Measurements from ENCODE around the gene FNDC3A.

The FNDC3A gene

DNA sequence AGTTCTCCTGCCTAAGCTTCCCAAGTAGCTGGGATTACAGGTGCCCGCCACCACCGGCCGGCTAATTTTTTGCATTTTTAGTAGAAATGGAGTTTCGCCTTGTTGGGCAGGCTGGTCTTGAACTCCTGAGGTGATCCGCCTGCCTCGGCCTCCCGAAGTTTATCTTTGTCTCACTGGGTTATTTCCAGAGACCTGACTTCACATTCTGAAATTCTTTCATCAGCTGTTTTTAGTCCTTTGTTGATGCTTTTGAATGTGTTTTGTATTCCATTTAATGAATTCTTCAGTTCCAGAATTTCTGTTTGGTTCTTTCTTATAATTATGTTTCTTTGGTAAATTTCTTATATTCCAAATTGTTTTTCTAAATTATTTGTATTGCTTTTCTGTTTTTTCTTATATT lies 189.0 kb downstream of the FNDC3A start:
- Histone ChIP-seq H3K4me3 (ENCODE audit: low read depth, low read length) (no peak overlapping the region), H3K27ac (no peak overlapping the region), H3K36me3 (no peaks in the 10 kb centered on the region), H3K27me3 (ENCODE audit: insufficient read depth, low read depth, severe bottlenecking) (no peaks in the 10 kb centered on the region), H3K9me3 (ENCODE audit: severe bottlenecking) (no peaks in the 10 kb centered on the region)
- TF ChIP-seq, protein P1, sequence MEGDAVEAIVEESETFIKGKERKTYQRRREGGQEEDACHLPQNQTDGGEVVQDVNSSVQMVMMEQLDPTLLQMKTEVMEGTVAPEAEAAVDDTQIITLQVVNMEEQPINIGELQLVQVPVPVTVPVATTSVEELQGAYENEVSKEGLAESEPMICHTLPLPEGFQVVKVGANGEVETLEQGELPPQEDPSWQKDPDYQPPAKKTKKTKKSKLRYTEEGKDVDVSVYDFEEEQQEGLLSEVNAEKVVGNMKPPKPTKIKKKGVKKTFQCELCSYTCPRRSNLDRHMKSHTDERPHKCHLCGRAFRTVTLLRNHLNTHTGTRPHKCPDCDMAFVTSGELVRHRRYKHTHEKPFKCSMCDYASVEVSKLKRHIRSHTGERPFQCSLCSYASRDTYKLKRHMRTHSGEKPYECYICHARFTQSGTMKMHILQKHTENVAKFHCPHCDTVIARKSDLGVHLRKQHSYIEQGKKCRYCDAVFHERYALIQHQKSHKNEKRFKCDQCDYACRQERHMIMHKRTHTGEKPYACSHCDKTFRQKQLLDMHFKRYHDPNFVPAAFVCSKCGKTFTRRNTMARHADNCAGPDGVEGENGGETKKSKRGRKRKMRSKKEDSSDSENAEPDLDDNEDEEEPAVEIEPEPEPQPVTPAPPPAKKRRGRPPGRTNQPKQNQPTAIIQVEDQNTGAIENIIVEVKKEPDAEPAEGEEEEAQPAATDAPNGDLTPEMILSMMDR (IDR thresholded peaks at IDR 0.05; ENCODE audit: low read depth, low read length), result no peak
- no peak for DNase-seq

DNA sequence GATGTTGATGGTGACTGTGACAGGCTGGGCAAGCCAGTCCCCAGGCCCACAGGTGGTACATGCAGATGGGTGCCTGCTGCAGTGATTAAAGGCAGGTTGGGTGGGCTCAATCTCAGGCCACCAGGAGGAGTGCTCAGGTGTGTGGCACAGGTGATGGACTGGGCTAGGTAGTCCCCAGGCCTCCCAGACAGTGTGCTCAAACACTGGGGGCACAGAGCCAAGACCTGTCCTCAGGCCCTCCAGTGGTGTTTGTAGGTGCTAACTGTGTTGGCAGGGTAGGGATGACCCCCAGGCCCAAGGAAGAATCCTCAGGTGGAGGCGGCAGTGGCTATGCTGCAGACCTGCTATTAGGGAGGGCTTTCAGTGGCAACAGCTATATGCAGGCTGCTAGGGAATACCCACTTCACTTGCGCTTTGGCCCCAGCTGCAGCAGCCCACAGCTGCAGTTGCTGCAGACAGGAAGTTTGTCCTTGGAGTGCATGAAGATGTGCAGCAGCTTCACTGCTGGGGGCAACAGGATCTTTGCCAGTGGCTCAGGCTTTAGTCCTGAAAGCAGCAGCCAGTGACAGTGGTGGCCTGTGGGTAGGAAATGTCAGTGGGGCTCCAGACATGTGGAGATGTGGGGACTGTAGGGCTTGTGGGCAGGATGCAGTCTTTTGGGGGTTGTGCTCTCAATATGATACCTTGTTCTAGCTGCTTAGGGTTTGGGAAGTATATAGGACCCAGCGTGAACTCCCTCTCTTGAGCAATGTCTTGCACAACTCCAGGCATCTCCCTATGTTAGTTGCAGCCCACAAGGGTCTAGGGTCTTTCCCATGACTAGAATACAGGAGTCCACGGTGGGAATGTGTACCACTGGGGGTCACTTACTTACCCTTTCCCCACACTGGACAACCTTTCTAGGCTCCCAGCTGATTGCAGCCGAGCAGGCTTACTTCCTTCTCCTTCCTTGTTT lies 190.4 kb downstream of the FNDC3A start:
- DNase-seq, result no peak
- TF ChIP-seq, protein P1 (IDR thresholded peaks at IDR 0.05; ENCODE audit: low read depth, low read length), result no peak
- no peaks in the 10 kb centered on the region for H3K36me3 ChIP-seq

DNA sequence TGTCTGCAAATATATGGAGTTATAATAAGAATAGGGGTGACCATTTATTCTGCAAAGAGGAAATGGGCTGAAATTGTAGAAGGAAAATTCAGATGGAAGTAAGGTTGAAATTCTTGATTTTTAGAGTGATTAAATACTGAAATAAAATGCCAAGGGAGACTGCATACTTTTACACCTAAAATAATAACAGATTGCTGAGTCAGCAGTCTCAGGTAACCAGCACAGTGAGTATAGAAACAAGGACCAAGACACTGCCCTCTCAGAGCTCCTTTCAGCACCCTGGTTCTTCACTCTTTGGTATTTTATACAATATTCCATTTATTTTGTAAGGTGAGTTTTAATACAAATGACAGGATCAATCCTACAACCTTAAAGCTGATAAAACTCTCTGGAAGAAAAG lies 195.6 kb downstream of the FNDC3A start:
- no peaks in the 10 kb centered on the region for H3K36me3 ChIP-seq
- no peaks in the 10 kb centered on the region for H3K9me3 ChIP-seq (ENCODE audit: severe bottlenecking)
- no peak overlapping the region for H3K4me3 ChIP-seq (ENCODE audit: low read depth, low read length)
- H3K27me3 ChIP-seq (ENCODE audit: insufficient read depth, low read depth, severe bottlenecking), result no peaks in the 10 kb centered on the region
- DNase-seq, result no peak
- no peak overlapping the region for H3K27ac ChIP-seq
- TF ChIP-seq, protein P1 (IDR thresholded peaks at IDR 0.05; ENCODE audit: low read depth, low read length), result no peak

More for the DNA sequence above, 190.4 kb downstream of the FNDC3A start:
- no peaks in the 10 kb centered on the region for H3K9me3 ChIP-seq (ENCODE audit: severe bottlenecking)
- H3K27me3 ChIP-seq (ENCODE audit: insufficient read depth, low read depth, severe bottlenecking), result no peaks in the 10 kb centered on the region
- no peak overlapping the region for H3K4me3 ChIP-seq (ENCODE audit: low read depth, low read length)
- H3K27ac ChIP-seq, result no peak overlapping the region

DNA sequence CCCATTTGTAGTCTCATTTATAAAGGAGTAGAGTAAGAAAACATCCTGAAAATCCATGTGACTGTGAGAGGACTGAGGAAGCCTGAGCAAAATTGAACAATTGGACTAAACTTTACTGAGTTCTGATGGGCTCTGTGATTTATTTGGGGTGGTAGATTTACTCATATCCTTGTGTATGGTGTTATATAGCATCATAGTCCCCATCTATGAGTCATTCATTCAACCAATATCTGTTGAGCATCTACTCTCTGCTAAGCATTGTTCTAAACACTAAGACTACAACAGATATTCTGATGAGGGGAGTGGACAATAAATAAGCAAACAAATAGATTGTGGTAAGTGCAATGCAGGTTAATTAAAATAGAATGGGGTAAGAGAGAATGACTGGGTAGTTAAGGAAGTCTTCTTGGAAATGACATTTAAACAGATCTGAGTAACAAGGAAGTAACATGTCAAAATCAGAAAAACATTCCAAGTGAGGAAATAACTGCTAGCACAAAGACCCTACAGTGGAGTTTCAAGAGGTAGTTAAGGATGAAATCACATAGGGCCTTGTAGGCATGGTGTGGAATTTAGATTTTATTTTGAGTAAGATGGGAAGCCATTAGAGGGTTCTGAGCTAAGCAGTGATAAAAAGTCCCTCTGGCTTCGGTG lies 208.1 kb downstream of the FNDC3A start:
- no peak overlapping the region for H3K27ac ChIP-seq
- TF ChIP-seq, protein P1 (IDR thresholded peaks at IDR 0.05; ENCODE audit: low read depth, low read length), result no peak
- no peaks in the 10 kb centered on the region for H3K27me3 ChIP-seq (ENCODE audit: insufficient read depth, low read depth, severe bottlenecking)
- DNase-seq, result no peak
- no peaks in the 10 kb centered on the region for H3K36me3 ChIP-seq
- H3K4me3 ChIP-seq (ENCODE audit: low read depth, low read length), result no peak overlapping the region
- no peaks in the 10 kb centered on the region for H3K9me3 ChIP-seq (ENCODE audit: severe bottlenecking)

DNA sequence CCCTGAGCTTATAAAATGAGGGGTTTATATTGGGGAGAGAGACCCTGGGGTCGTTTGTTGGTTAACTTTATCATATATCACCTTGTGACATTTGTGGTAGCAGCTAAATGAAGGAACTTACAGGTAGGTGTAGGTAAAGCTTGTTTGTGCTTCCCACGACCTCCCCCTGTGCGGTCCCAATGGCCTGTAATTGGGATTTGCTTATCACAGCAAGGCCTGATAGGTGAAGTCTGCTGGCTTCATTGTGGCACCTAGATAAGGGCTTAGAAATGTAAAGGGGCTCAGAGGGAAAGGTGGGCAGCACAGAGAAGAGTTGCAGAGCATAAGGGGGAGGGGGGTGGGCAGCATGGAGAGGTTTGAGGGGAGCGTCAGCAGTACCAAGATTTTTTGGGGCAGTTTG lies 208.9 kb downstream of the FNDC3A start:
- Histone ChIP-seq H3K4me3 (ENCODE audit: low read depth, low read length) (no peak overlapping the region), H3K27ac (no peak overlapping the region), H3K9me3 (ENCODE audit: severe bottlenecking) (no peaks in the 10 kb centered on the region), H3K27me3 (ENCODE audit: insufficient read depth, low read depth, severe bottlenecking) (no peaks in the 10 kb centered on the region), H3K36me3 (no peaks in the 10 kb centered on the region)
- TF ChIP-seq, protein P1 (IDR thresholded peaks at IDR 0.05; ENCODE audit: low read depth, low read length), result no peak
- DNase-seq, result no peak
